MM.1S (cell line): ENCODE data around the gene RAPGEFL1.

Source experiments
- DNase-seq: peaks from one replicate; pipeline ENCODE4 v3.0.0-alpha.2; 2015
- H2AFZ ChIP-seq: fragments of 300-600 bp; sonication (generic); 2 replicates; pipeline ENCODE4 v1.6.0; 2016; ENCODE audit warnings: antibody characterized with exemption, low read length
- H3F3A ChIP-seq: fragments of 300-600 bp; sonication (generic); 2 replicates; pipeline ENCODE4 v1.6.1; 2016; ENCODE audit warnings: mild to moderate bottlenecking, antibody characterized with exemption, low read length, moderate library complexity, mixed read lengths; ENCODE audit not compliant: insufficient read depth
- H3K27ac ChIP-seq: fragments of 300-600 bp; sonication (generic); 2 replicates; pipeline ENCODE4 v1.5.1; 2016; ENCODE audit warnings: mild to moderate bottlenecking, low read length
- H3K27me3 ChIP-seq: fragments of 300-600 bp; sonication (generic); replicated peaks from 2 replicates; pipeline ENCODE4 v1.6.0; 2016; ENCODE audit warnings: low read length; ENCODE audit not compliant: insufficient read depth
- H3K36me3 ChIP-seq: fragments of 300-600 bp; sonication (generic); replicated peaks from 2 replicates; pipeline ENCODE4 v1.6.1; 2016; ENCODE audit warnings: mild to moderate bottlenecking, low read length, mixed read lengths; ENCODE audit not compliant: insufficient read depth
- H3K4me1 ChIP-seq: fragments of 300-600 bp; sonication (generic); 2 replicates; pipeline ENCODE4 v1.6.1; 2016; ENCODE audit warnings: low read length, mixed read lengths
- H3K4me2 ChIP-seq: fragments of 300-600 bp; sonication (generic); 2 replicates; pipeline ENCODE4 v1.6.0; 2016; ENCODE audit warnings: low read depth, low read length
- H3K4me3 ChIP-seq: fragments of 300-600 bp; sonication (generic); 2 replicates; pipeline ENCODE4 v1.5.1; 2016; ENCODE audit warnings: low read length, mixed read lengths
- H3K79me2 ChIP-seq: fragments of 300-600 bp; sonication (generic); 2 replicates; pipeline ENCODE4 v1.6.1; 2016; ENCODE audit warnings: mixed run types, low read length, mixed read lengths
- H3K9ac ChIP-seq: fragments of 300-600 bp; sonication (generic); 2 replicates; pipeline ENCODE4 v1.6.1; 2016; ENCODE audit warnings: low read length, mixed read lengths
- H3K9me2 ChIP-seq: fragments of 300-600 bp; sonication (generic); replicated peaks from 2 replicates; pipeline ENCODE4 v1.6.1; 2016; ENCODE audit warnings: mild to moderate bottlenecking, low read length, mixed read lengths; ENCODE audit not compliant: insufficient read depth
- H3K9me3 ChIP-seq: fragments of 300-600 bp; sonication (generic); replicated peaks from 2 replicates; pipeline ENCODE4 v1.6.1; 2016; ENCODE audit warnings: mild to moderate bottlenecking, low read length, mixed read lengths; ENCODE audit not compliant: insufficient read depth
- H4K20me1 ChIP-seq: fragments of 300-600 bp; sonication (generic); 2 replicates; pipeline ENCODE4 v1.6.1; 2016; ENCODE audit warnings: mild to moderate bottlenecking, low read length, moderate library complexity, mixed read lengths; ENCODE audit not compliant: insufficient read depth
- EZH2 ChIP-seq: fragments of 300-600 bp; sonication (generic); optimal IDR thresholded peaks from 2 replicates; pipeline ENCODE3; 2017; ENCODE audit warnings: low read depth, mild to moderate bottlenecking, antibody characterized with exemption, low read length, mixed read lengths
- EZH2phosphoT487 ChIP-seq: fragments of 300-600 bp; sonication (generic); IDR thresholded peaks from 2 replicates; pipeline ENCODE4 v1.6.1; 2018; ENCODE audit warnings: antibody characterized with exemption, low read length
- TF ChIP-seq, protein P1 (sequence below): fragments of 300-600 bp; sonication (generic); IDR thresholded peaks from 2 replicates; pipeline ENCODE4 v1.5.1; 2016; ENCODE audit warnings: antibody characterized with exemption, low read length, mixed read lengths

The RAPGEFL1 gene

DNA sequence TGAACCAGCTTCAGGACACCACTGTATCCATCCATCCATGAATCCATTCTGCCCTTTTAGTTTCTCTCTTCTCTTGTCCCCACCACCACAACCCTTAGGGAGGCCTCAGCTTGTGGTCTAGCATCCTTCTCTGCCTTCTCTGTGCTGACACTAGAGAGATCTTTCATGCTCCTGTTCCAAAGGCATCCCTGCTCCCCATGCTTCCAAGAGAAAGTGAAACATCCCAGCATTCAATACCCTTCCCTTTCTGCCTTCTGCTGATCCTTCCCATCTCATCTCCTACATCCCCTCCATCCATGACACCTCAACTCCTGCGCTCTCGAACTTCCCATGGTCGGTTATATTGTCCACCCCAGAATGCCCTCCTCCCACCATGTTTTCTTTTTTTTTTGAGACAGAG, 10.0 kb downstream of the RAPGEFL1 start:
- Histone ChIP-seq H2AFZ (no peak overlapping the region), H4K20me1 (no peaks in the 10 kb centered on the region), H3K36me3 (no peaks in the 10 kb centered on the region), H3K27ac (no peak overlapping the region), H3K4me3 (no peak overlapping the region), H3K9ac (no peak overlapping the region), H3K27me3 (no peaks in the 10 kb centered on the region), H3K4me1 (peaks cover 6% of the 10 kb centered on the region; the same call in 1 of the 2 replicates), H3K79me2 (no peaks in the 10 kb centered on the region), H3K9me2 (no peaks in the 10 kb centered on the region), H3F3A (no peaks in the 10 kb centered on the region), H3K9me3 (no peaks in the 10 kb centered on the region), H3K4me2 (no peak overlapping the region)
- DNase-seq: no peak
- TF ChIP-seq EZH2 (no peak), EZH2phosphoT487 (no peak)
- TF ChIP-seq, protein P1, sequence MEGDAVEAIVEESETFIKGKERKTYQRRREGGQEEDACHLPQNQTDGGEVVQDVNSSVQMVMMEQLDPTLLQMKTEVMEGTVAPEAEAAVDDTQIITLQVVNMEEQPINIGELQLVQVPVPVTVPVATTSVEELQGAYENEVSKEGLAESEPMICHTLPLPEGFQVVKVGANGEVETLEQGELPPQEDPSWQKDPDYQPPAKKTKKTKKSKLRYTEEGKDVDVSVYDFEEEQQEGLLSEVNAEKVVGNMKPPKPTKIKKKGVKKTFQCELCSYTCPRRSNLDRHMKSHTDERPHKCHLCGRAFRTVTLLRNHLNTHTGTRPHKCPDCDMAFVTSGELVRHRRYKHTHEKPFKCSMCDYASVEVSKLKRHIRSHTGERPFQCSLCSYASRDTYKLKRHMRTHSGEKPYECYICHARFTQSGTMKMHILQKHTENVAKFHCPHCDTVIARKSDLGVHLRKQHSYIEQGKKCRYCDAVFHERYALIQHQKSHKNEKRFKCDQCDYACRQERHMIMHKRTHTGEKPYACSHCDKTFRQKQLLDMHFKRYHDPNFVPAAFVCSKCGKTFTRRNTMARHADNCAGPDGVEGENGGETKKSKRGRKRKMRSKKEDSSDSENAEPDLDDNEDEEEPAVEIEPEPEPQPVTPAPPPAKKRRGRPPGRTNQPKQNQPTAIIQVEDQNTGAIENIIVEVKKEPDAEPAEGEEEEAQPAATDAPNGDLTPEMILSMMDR: no peak

DNA sequence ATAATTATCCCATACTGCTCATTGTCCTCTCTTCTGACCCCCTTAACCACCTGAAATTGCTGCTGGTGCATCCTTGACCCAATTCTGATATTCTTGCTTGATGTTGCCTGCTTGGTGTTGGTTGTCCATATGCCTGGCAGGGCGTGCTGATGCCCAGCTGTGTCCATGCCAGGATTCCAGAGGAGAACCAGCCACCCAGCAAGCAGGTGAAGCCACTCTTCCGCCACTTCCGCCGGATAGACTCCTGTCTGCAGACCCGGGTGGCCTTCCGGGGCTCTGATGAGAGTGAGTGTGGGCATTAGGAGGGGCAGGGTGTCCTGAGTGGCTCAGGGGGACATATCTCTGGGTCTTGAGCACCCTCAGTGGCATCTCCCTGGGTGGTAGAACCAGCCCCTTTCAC, 11.4 kb downstream of the RAPGEFL1 start:
- peaks cover 6% of the 10 kb centered on the region; the same call in 1 of the 2 replicates for H3K4me1 ChIP-seq
- TF ChIP-seq, protein P1: no peak
- TF ChIP-seq EZH2phosphoT487 (no peak), EZH2 (no peak)
- H3K27ac ChIP-seq: no peak overlapping the region

GRCh38 chr17:40190197-40191021, 13.1 kb downstream of the RAPGEFL1 start:
- Histone ChIP-seq H3K4me3 (peak overlapping the region; percentile 77; the same call in 1 of the 2 replicates), H3K4me2 (peak overlapping the region; percentile 97; the same call in 1 of the 2 replicates), H3F3A (no peaks in the 10 kb centered on the region), H4K20me1 (no peaks in the 10 kb centered on the region), H3K9ac (peak overlapping the region; percentile 53; the same call in 1 of the 2 replicates), H3K9me2 (no peaks in the 10 kb centered on the region), H2AFZ (0 out of 2 replicates have a peak overlapping the region, but pooled peaks have one; percentile 95), H3K36me3 (no peaks in the 10 kb centered on the region), H3K9me3 (no peaks in the 10 kb centered on the region), H3K27ac (no peak overlapping the region), H3K27me3 (no peaks in the 10 kb centered on the region), H3K79me2 (no peaks in the 10 kb centered on the region), H3K4me1 (peaks cover 15% of the 10 kb centered on the region)
- DNase-seq: peak; percentile 38
- TF ChIP-seq EZH2 (no peak), EZH2phosphoT487 (no peak)
- TF ChIP-seq, protein P1: peak; percentile 44

More for the DNA sequence above, 11.4 kb downstream of the RAPGEFL1 start:
- Histone ChIP-seq H3K9me2 (no peaks in the 10 kb centered on the region), H3K9ac (no peak overlapping the region), H3K79me2 (no peaks in the 10 kb centered on the region), H3K4me2 (no peak overlapping the region), H3F3A (no peaks in the 10 kb centered on the region), H3K9me3 (no peaks in the 10 kb centered on the region), H2AFZ (no peak overlapping the region), H3K36me3 (no peaks in the 10 kb centered on the region), H3K4me3 (no peak overlapping the region), H4K20me1 (no peaks in the 10 kb centered on the region), H3K27me3 (no peaks in the 10 kb centered on the region)
- no peak for DNase-seq
